Smooth muscle cell (in vitro differentiated cells): ENCODE data around the gene SLC1A2. TPM values are rescaled to one million over a fixed set of nuclear protein-coding genes. Genes with fewer than 3 reads are reported as not detected.

Source experiments
- DNase-seq: peaks from one replicate; lab custom pipeline; 2025; ENCODE audit not compliant: unreplicated experiment; lab: John Stamatoyannopoulos, UW
- H2AFZ ChIP-seq: fragments of 200-600 bp; sonication (generic); 2 replicates; pipeline ENCODE4 v1.6.0; 2016; ENCODE audit warnings: antibody characterized with exemption, low read depth, mild to moderate bottlenecking
- H3F3A ChIP-seq: fragments of 200-600 bp; sonication (generic); 2 replicates; pipeline ENCODE4 v1.6.0; 2017; ENCODE audit warnings: antibody characterized with exemption, low read depth
- H3K27ac ChIP-seq: fragments of 200-600 bp; sonication (generic); 2 replicates; pipeline ENCODE4 v1.5.1; 2016; ENCODE audit warnings: low read depth, mild to moderate bottlenecking
- H3K27me3 ChIP-seq: fragments of 200-600 bp; sonication (generic); 2 replicates; pipeline ENCODE4 v1.6.1; 2016; ENCODE audit warnings: low read depth, mild to moderate bottlenecking
- H3K36me3 ChIP-seq: fragments of 200-600 bp; sonication (generic); 2 replicates; pipeline ENCODE4 v1.5.1; 2016; ENCODE audit warnings: low read depth
- H3K4me1 ChIP-seq: fragments of 200-600 bp; sonication (generic); 2 replicates; pipeline ENCODE4 v1.5.1; 2016; ENCODE audit warnings: low read depth
- H3K4me2 ChIP-seq: fragments of 200-600 bp; sonication (generic); 2 replicates; pipeline ENCODE4 v1.6.0; 2016; ENCODE audit warnings: mild to moderate bottlenecking
- H3K4me3 ChIP-seq: fragments of 200-600 bp; sonication (generic); 2 replicates; pipeline ENCODE4 v1.5.1; 2016; ENCODE audit warnings: mild to moderate bottlenecking
- H3K79me2 ChIP-seq: fragments of 200-600 bp; sonication (generic); 2 replicates; pipeline ENCODE4 v1.6.0; 2016; ENCODE audit warnings: low read depth, mild to moderate bottlenecking
- H3K9ac ChIP-seq: fragments of 200-600 bp; sonication (generic); 2 replicates; pipeline ENCODE4 v1.6.0; 2016; ENCODE audit warnings: low read depth
- H3K9me3 ChIP-seq: fragments of 200-600 bp; sonication (generic); replicated peaks from 2 replicates; pipeline ENCODE4 v1.5.1; 2016; ENCODE audit warnings: low read depth
- H4K20me1 ChIP-seq: fragments of 200-600 bp; sonication (generic); 2 replicates; pipeline ENCODE4 v1.6.0; 2016; ENCODE audit warnings: low read depth
- CTCF ChIP-seq: fragments of 200-600 bp; sonication (generic); IDR thresholded peaks from 2 replicates; pipeline ENCODE4 v1.5.1; 2017; ENCODE audit warnings: borderline replicate concordance, mild to moderate bottlenecking, antibody characterized with exemption; ENCODE audit not compliant: insufficient read depth, poor library complexity, severe bottlenecking
- WGBS: methylation state at CpG from one replicate; pipeline ENCODE4 v1.1.7; 2016; ENCODE audit warnings: low lambda C conversion rate; 5-methylcytosine and 5-hydroxymethylcytosine counted together
- polyA plus RNA-seq: library from polyadenylated mRNA; unstranded; fragments of >200 nt; fragmentation: Nextera tagmentation; extraction: Ambion mirVana; gene quantifications from 2 replicates; pipeline ENCODE4 v1.2.1, GENCODE V29; 2016
- total RNA-seq: library from RNA; depleted of rRNA; stranded (reverse); fragments of >200 nt; gene quantifications from 2 replicates; pipeline ENCODE4 v1.2.3, GENCODE V29; 2014

SLC1A2 gene
- total and polyA plus RNA-seq, 2 experiments from 2014 or later: 3.6 TPM; not detected in 1

GRCh38 chr11:35389897-35390465 is 29.4 kb downstream of the SLC1A2 start:
- H3K27ac ChIP-seq: no peak overlapping the region
- no peak for DNase-seq
- H3K4me3 ChIP-seq: no peak overlapping the region
- no peaks in the 10 kb centered on the region for H3K79me2 ChIP-seq
- no peaks in the 10 kb centered on the region for H3F3A ChIP-seq
- no peaks in the 10 kb centered on the region for H3K36me3 ChIP-seq
- H2AFZ ChIP-seq: no peak overlapping the region
- 63% methylated on average over 6 of the region's 6 CpGs for WGBS
- no peaks in the 10 kb centered on the region for H3K27me3 ChIP-seq
- TF ChIP-seq CTCF: no peak
- no peak overlapping the region for H3K4me2 ChIP-seq
- H4K20me1 ChIP-seq: no peaks in the 10 kb centered on the region
- H3K4me1 ChIP-seq: peaks cover 2% of the 10 kb centered on the region
- no peaks in the 10 kb centered on the region for H3K9me3 ChIP-seq
- no peak overlapping the region for H3K9ac ChIP-seq

GRCh38 chr11:35389112-35389511 is 30.2 kb downstream of the SLC1A2 start:
- 97% methylated on average over 1 of the region's 1 CpG for WGBS
- peaks cover 2% of the 10 kb centered on the region for H3K4me1 ChIP-seq
- TF ChIP-seq CTCF: no peak

GRCh38 chr11:35388061-35388460 is 31.3 kb downstream of the SLC1A2 start:
- Histone ChIP-seq H3K27ac (no peak overlapping the region), H4K20me1 (no peaks in the 10 kb centered on the region), H3K4me1 (peaks cover 2% of the 10 kb centered on the region), H3K9me3 (no peaks in the 10 kb centered on the region), H3K4me2 (no peak overlapping the region), H3K27me3 (no peaks in the 10 kb centered on the region), H3F3A (no peaks in the 10 kb centered on the region), H3K79me2 (no peaks in the 10 kb centered on the region), H2AFZ (no peak overlapping the region), H3K36me3 (no peaks in the 10 kb centered on the region), H3K4me3 (no peak overlapping the region), H3K9ac (no peak overlapping the region)
- no peak for DNase-seq
- TF ChIP-seq CTCF: no peak
- WGBS: 92% methylated on average over 5 of the region's 5 CpGs

More at GRCh38 chr11:35389112-35389511, 30.2 kb downstream of the SLC1A2 start:
- Histone ChIP-seq H3K9me3 (no peaks in the 10 kb centered on the region), H3K27me3 (no peaks in the 10 kb centered on the region), H3F3A (no peaks in the 10 kb centered on the region), H3K79me2 (no peaks in the 10 kb centered on the region), H2AFZ (no peak overlapping the region), H3K4me2 (no peak overlapping the region), H3K4me3 (no peak overlapping the region), H3K9ac (no peak overlapping the region), H4K20me1 (no peaks in the 10 kb centered on the region), H3K27ac (no peak overlapping the region), H3K36me3 (no peaks in the 10 kb centered on the region)
- no peak for DNase-seq
